Activated naive CD4-positive, alpha-beta T cell treated with anti-CD3 and anti-CD28 coated beads, Interleukin-2, amount 10 ng/mL, durations not matched to agents 7 days and 5 days (primary cell): ENCODE data around the gene CAMK2A.
"Not testable (repeated sequence)": the region's sequence is repeated elsewhere in the genome, so short reads cannot be mapped to it uniquely, and the experiment has no call there.

Source experiments
- CTCF ChIA-PET: fragments of 350-600 bp; sonication (Branson Sonifier 250); formaldehyde crosslinking; loops from one replicate; lab custom pipeline; 2021; ENCODE audit warnings: antibody characterized with exemption; lab: Charles Lee
- DNase-seq: peaks from one replicate; pipeline ENCODE4 v3.0.0-alpha.2; 2020
- H3K27ac Mint-ChIP-seq: one replicate; pipeline ENCODE4 v1.8.0; 2021; ENCODE audit warnings: mild to moderate bottlenecking, moderate library complexity, mixed read lengths
- H3K27me3 Mint-ChIP-seq: one replicate; pipeline ENCODE4 v1.8.0; 2021; ENCODE audit warnings: mild to moderate bottlenecking, mixed read lengths
- H3K36me3 Mint-ChIP-seq: one replicate; pipeline ENCODE4 v1.8.0; 2021; ENCODE audit warnings: mixed read lengths
- H3K4me1 Mint-ChIP-seq: one replicate; pipeline ENCODE4 v1.8.0; 2021; ENCODE audit warnings: mixed read lengths
- H3K4me3 Mint-ChIP-seq: one replicate; pipeline ENCODE4 v1.8.0; 2021; ENCODE audit warnings: mild to moderate bottlenecking, moderate library complexity, mixed read lengths
- H3K9me3 Mint-ChIP-seq: one replicate; pipeline ENCODE4 v1.8.0; 2021; ENCODE audit warnings: mixed read lengths

Gene CAMK2A

DNA sequence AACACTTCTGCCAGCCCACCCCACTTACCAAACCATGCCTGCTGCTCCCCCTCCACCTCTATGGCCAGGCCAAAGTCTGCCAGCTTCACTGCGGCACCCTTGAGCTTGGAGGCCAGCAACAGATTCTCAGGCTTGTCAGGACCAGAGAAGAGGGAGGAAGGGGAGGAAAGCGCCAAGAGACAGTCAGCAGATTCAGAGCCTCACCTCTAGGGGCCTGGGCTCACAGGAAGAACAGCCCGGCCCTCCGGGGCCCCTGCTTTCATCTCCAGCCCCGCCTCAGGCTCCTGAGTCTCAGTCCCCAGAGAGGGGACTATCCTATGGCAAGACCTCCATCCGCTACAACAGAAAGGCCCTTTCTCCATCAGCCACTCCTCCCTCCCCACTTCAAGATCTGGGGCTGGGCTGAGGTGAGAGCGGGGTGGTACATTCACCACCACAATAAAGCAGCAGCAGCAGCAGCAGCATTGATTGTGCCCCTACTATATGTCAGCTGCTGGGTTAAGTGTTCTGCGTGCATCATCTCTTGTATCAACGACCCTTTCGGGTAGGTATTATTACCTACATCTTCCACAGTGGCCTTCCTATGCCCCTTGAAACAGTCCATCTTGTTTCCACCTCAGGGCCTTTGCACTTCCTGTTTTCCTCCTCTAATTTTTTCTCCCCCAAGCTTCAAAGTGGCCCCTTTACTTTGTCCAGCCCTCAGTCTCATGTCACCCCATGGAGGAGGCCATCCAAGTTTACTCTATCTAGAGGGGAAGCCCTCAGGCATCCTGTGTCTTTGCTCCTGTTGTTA, 36.0 kb downstream of the CAMK2A start:
- no peak for DNase-seq
- Mint-ChIP-seq H3K36me3 (no peaks in the 10 kb centered on the region), H3K27ac (no peak overlapping the region), H3K9me3 (no peaks in the 10 kb centered on the region), H3K4me3 (no peak overlapping the region), H3K27me3 (peaks cover 6% of the 10 kb centered on the region), H3K4me1 (no peaks in the 10 kb centered on the region)
- CTCF ChIA-PET = no interaction called here

DNA sequence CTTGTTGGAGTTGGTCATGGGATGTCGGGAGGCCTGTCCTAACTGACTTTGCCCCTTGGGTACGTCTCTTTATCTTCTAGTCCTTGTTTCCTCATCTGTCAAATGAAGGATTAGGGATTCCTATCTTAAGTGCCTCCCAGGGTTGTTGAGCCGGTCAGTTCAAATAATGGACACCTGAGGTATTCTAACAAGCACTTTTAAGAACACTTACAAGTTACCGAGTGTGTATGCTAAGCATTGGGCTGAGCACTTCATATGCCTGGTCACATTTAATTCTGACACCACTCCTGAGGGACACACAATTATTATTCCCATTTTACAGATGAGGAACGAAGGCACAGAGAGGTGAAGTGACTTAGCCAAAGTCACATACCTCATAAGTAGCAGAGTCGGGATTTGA, 37.1 kb downstream of the CAMK2A start:
- CTCF ChIA-PET = no interaction called here

DNA sequence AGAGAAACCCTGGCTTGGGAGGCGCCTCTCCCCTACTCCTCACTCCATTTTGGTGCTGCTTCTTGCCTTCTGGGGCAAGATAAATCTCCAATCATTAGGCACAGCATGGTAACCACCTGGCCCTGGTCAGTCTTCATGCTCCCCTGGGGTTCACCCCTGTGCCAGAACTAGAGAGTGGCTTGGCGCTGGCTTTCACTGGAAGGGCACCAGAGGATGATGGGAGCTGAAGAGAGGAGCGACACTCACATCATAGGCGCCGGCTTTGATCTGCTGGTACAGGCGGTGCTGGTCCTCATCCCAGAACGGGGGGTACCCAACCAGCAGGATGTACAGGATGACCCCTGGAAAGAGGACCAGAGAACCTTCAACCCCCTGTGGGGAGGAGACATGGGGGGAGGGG, 38.1 kb downstream of the CAMK2A start:
- H3K27ac Mint-ChIP-seq = no peak overlapping the region
- DNase-seq = no peak
- no peak overlapping the region for H3K4me3 Mint-ChIP-seq
- H3K27me3 Mint-ChIP-seq = peaks cover 11% of the 10 kb centered on the region
- CTCF ChIA-PET = interaction anchor here (0.6 kb wide), 1 partner anchor 608 kb away, joined by 3 read pairs; no protein-coding TSS in a partner anchor
- no peaks in the 10 kb centered on the region for H3K4me1 Mint-ChIP-seq
- no peaks in the 10 kb centered on the region for H3K9me3 Mint-ChIP-seq
- H3K36me3 Mint-ChIP-seq = no peaks in the 10 kb centered on the region

More for the DNA sequence above, 37.1 kb downstream of the CAMK2A start:
- Mint-ChIP-seq H3K36me3 (no peaks in the 10 kb centered on the region), H3K27ac (no peak overlapping the region), H3K9me3 (no peaks in the 10 kb centered on the region), H3K27me3 (peaks cover 6% of the 10 kb centered on the region), H3K4me3 (no peak overlapping the region), H3K4me1 (no peaks in the 10 kb centered on the region)
- no peak for DNase-seq

DNA sequence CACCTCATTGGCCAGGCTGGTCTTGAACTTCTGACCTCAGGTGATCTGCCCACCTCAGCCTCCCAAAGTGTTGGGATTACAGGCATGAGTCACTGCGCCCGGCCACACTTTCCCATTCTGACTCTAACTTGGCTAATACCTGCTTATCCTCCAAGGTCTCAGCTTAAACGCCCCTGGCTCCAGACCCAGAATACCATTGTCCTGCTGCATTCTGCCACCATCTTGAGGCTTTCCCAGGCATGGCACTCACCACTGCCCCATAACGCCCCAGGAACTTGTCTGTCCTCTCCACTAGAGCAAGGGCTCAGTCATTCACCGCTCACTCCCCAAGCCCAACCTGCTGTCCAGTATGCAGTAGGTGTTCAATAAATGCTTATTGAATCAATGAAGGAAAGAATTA, 39.8 kb downstream of the CAMK2A start:
- no peak for DNase-seq
- Mint-ChIP-seq H3K4me3 (no peak overlapping the region), H3K4me1 (no peaks in the 10 kb centered on the region), H3K27ac (no peak overlapping the region), H3K27me3 (peaks cover 13% of the 10 kb centered on the region), H3K36me3 (no peaks in the 10 kb centered on the region), H3K9me3 (no peaks in the 10 kb centered on the region)
- CTCF ChIA-PET = no interaction called here

DNA sequence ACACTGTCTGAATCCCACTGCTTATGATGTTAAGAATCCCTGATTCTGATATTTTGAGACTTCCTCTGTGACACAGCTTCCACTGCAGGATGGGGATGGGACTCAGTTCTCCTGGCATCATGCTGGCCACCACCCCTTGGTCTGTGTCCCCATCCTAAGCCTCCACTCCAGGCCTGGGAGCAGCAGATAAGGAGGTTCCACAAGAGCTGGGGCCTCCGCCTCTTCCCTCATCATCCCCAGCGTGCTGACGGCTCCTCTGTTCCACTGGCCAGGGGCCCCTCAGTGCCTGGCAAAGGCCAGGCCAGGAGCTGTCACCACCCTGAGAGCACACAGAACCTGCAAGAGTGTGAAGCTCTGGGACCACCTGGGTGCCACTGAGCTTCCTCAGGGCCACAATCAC, 40.6 kb downstream of the CAMK2A start:
- H3K36me3 Mint-ChIP-seq = no peaks in the 10 kb centered on the region
- DNase-seq = no peak
- CTCF ChIA-PET = no interaction called here

DNA sequence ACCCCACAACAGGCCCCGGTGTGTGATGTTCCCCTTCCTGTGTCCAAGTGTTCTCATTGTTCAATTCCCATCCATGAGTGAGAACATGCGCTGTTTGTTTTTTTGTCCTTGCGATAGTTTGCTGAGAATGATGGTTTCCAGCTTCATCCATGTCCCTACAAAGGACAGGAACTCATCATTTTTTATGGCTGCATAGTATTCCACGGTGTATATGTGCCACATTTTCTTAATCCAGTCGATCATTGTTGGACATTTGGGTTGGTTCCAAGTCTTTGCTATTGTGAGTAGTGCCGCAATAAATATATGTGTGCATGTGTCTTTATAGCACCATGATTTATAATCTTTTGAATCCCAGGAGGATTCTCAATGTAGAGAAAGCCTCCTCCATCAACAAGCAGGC, 41.1 kb downstream of the CAMK2A start:
- H3K27ac Mint-ChIP-seq, H3K4me1 Mint-ChIP-seq, CTCF ChIA-PET, DNase-seq, H3K36me3 Mint-ChIP-seq, H3K4me3 Mint-ChIP-seq, H3K9me3 Mint-ChIP-seq: not testable (repeated sequence)
- H3K27me3 Mint-ChIP-seq = peaks cover 19% of the 10 kb centered on the region

More for the DNA sequence above, 40.6 kb downstream of the CAMK2A start:
- H3K27me3 Mint-ChIP-seq = peaks cover 19% of the 10 kb centered on the region
- H3K9me3 Mint-ChIP-seq = no peaks in the 10 kb centered on the region
- H3K4me1 Mint-ChIP-seq = no peaks in the 10 kb centered on the region
- no peak overlapping the region for H3K4me3 Mint-ChIP-seq
- no peak overlapping the region for H3K27ac Mint-ChIP-seq

DNA sequence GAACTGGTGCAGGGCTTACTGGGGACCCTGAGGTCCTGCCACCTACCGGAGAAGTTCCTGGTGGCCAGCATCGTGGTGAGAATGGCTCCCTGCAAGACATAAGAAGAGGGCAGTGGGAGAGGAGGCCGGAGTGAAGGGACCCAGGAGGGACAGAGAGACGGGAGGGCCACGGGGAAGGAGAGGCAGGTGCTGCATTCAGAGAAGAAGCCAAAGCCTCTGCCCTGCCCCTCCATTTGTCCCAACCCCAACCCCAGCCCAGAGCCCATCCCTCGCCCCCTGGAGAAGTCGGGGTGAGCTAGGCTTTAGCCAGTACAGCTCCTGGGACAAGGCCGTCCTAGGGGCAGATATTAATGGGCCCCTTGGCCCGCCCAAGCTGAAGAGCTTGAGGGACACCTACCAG, 41.8 kb downstream of the CAMK2A start:
- no peak for DNase-seq
- H3K4me3 Mint-ChIP-seq = no peak overlapping the region

DNA sequence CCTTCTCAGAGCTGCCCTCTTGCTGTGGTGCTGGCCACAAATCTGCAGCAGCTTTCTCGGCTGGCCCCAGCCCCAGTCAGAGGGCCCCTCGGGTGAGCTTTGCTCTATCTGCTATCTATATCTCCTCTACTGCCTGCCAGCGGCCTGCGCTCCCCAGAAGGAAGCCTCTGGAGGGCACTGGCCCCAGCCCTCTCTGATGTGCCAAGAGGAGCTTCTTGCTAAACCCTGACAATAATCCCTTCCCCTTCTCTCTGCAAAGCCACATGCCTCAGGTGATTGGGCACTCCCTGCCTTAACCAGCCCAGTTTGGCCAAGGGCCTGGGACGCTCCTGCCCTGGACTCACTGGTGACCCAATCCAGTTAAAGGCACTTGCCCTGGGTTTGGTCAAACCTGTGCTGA, 42.7 kb downstream of the CAMK2A start:
- Mint-ChIP-seq H3K27me3 (peaks cover 25% of the 10 kb centered on the region), H3K36me3 (no peaks in the 10 kb centered on the region), H3K9me3 (no peaks in the 10 kb centered on the region), H3K4me3 (no peak overlapping the region), H3K4me1 (no peaks in the 10 kb centered on the region), H3K27ac (no peak overlapping the region)
- CTCF ChIA-PET = no interaction called here
- DNase-seq = no peak

More for the DNA sequence above, 41.8 kb downstream of the CAMK2A start:
- peaks cover 25% of the 10 kb centered on the region for H3K27me3 Mint-ChIP-seq
- no peak overlapping the region for H3K27ac Mint-ChIP-seq
- H3K4me1 Mint-ChIP-seq = no peaks in the 10 kb centered on the region
- H3K9me3 Mint-ChIP-seq = no peaks in the 10 kb centered on the region
- H3K36me3 Mint-ChIP-seq = no peaks in the 10 kb centered on the region
- CTCF ChIA-PET = no interaction called here

DNA sequence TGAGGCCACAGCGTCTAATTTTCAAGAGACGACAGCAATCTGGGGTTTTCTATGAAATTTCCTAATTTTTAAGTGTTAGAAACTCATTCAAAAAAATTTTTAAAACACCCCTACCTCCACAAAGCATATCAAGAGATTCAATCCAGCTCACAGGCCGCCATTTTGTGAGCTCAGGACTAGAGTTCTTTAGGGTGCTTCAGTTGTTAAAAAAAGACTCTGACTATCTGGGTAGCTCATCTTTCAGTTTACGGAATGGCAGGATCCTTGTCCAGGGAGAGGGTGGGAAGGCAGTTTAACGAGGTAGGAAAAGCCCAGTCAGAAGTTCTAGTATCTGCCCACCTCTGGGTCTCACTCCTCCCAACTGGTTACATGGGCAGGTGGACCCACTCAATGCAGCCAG, 43.1 kb downstream of the CAMK2A start:
- DNase-seq = no peak
- H3K4me3 Mint-ChIP-seq = no peak overlapping the region
- no peak overlapping the region for H3K27ac Mint-ChIP-seq
- no peaks in the 10 kb centered on the region for H3K4me1 Mint-ChIP-seq
- CTCF ChIA-PET = no interaction called here
- no peaks in the 10 kb centered on the region for H3K36me3 Mint-ChIP-seq
- H3K9me3 Mint-ChIP-seq = no peaks in the 10 kb centered on the region
- peaks cover 29% of the 10 kb centered on the region for H3K27me3 Mint-ChIP-seq

DNA sequence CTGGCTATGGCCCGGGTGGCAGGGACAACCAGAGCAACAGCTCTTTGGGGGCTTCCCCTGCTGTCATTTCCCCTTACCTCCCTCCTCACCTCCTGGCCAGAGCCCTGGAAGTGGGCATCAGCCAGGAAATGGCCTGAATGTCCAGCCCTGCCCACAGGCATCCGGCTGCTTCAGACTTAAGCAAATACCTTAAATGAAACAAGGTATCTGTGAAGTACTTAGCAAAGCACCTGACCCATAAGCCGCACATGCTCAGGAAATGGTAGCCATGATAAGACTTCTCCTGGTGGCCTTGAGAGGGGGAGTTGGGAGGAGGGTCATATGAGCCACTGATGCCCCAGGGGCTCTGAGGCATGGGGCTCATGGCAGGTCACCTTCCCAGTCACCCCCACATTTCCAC, 43.8 kb downstream of the CAMK2A start:
- Mint-ChIP-seq H3K4me3 (no peak overlapping the region), H3K4me1 (no peaks in the 10 kb centered on the region), H3K27ac (no peak overlapping the region), H3K9me3 (no peaks in the 10 kb centered on the region), H3K27me3 (peaks cover 34% of the 10 kb centered on the region), H3K36me3 (no peaks in the 10 kb centered on the region)
- CTCF ChIA-PET = no interaction called here
- no peak for DNase-seq

DNA sequence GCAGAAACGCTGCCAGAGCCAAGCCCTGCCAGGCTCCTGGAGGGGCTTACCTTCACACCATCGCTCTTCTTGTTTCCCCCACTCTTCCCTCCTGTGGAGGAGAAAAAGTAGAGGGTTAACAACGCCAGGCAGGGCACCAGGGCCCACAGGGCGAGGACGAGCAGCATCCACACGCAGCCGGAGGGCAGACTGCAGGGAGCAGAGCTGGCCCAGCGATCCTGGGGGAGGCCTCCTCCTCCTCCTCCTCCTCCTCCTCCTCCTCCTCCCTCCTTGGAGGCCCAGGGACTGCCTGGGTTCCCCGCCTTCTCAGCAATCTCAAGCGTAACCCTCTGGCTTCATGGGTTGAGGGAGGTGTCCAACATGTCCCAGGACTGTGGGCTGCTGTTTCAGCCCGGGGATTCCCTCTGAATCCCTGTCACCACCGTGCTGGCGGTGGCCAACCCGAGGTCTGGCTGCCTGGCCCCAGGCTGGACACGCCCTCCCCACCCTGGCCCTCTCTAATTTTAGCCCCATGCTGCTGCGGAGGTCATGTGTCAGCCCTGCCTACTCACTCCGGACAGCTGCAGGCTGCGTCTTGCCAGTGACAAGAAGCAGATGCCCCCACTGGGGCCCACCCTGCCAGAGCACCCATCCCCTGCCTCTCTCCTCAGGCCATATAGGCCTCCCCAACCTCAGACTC, 44.3 kb downstream of the CAMK2A start:
- H3K4me1 Mint-ChIP-seq = no peaks in the 10 kb centered on the region
- peaks cover 33% of the 10 kb centered on the region for H3K27me3 Mint-ChIP-seq
- CTCF ChIA-PET = no interaction called here

DNA sequence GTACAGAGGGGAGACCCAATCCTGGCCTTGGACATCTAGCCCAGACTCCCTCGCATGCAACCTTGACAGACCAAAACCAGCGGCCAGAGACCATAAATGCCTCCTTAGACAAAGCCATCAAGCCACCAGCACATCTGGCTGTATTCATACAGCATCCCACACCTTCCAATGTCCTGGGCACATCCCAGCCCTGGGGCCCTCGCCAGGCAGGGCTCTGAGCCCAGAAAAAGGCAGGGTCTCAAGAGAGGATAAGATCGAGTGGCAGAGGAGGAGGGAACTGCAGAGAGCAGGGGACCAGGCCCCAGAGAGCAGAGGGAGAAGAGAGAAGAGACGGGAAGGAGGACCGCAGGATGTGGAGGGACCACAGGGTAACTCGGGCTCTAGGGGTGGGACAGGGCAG, 45.4 kb downstream of the CAMK2A start:
- CTCF ChIA-PET = no interaction called here
- Mint-ChIP-seq H3K36me3 (no peaks in the 10 kb centered on the region), H3K27ac (no peak overlapping the region), H3K4me1 (no peaks in the 10 kb centered on the region), H3K4me3 (no peak overlapping the region), H3K9me3 (no peaks in the 10 kb centered on the region), H3K27me3 (peaks cover 28% of the 10 kb centered on the region)
- DNase-seq = no peak

More for the DNA sequence above, 44.3 kb downstream of the CAMK2A start:
- no peaks in the 10 kb centered on the region for H3K36me3 Mint-ChIP-seq
- no peak overlapping the region for H3K27ac Mint-ChIP-seq
- DNase-seq = no peak
- no peaks in the 10 kb centered on the region for H3K9me3 Mint-ChIP-seq
- no peak overlapping the region for H3K4me3 Mint-ChIP-seq

DNA sequence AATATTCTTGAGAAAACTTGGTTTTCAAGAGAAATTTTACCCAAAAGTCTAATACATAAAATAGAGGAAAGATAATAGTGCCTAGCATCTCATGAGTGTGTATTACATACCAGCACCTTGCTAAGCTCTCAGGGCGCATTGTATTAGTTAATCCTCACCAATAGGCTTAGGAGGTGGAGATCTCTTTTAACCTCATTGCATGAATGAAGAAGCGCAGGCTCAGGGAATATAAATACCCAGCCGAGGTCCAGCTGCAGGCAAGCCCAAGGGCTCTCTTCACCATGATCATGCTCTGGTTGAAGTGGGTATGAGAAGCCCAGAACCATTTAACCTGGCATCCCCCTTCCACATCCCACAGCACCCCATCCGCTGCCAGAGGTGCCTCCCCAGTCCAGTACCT, 46.0 kb downstream of the CAMK2A start:
- H3K27ac Mint-ChIP-seq = no peak overlapping the region
- CTCF ChIA-PET = interaction anchor here (0.8 kb wide), 1 partner anchor 10 kb away, joined by 3 read pairs; no protein-coding TSS in a partner anchor
- no peaks in the 10 kb centered on the region for H3K36me3 Mint-ChIP-seq
- no peaks in the 10 kb centered on the region for H3K9me3 Mint-ChIP-seq
- H3K4me1 Mint-ChIP-seq = no peaks in the 10 kb centered on the region
- peaks cover 28% of the 10 kb centered on the region for H3K27me3 Mint-ChIP-seq
- DNase-seq = no peak
- H3K4me3 Mint-ChIP-seq = no peak overlapping the region

DNA sequence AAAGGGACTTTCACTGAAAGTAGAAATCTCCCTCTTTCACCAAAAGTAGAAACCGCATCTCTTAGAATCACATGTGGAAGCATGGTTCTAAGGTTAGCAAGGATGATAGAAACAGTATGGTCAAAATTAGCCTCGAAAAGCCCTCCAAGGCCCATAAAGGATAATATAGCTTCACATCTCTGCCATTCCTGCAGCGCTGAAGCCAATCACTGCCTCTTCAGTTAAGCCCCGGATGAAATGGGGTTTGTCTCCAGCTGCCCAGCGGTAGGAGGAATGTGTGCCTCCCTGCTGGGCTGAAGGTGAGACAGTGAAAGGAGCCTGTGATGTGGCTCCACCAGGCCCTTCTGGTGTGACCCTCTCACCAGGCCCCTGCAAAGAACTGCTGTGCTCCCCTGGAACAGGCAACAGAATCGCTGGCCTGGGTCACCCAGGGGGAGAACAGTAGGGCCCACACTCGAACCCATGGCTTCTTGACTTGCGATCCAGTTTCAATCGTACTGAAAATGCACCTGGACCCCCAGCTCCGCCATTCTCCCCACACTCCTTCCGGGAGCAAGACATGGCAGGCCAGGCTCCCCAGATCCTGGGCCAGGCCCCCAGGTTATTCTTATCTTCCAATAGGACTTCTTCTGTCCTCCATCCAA, 47.2 kb downstream of the CAMK2A start:
- CTCF ChIA-PET = no interaction called here
- no peaks in the 10 kb centered on the region for H3K4me1 Mint-ChIP-seq
- H3K27ac Mint-ChIP-seq = no peak overlapping the region
- H3K27me3 Mint-ChIP-seq = peaks cover 28% of the 10 kb centered on the region
- DNase-seq = no peak
- H3K9me3 Mint-ChIP-seq = no peaks in the 10 kb centered on the region
- no peak overlapping the region for H3K4me3 Mint-ChIP-seq
- no peaks in the 10 kb centered on the region for H3K36me3 Mint-ChIP-seq
